ENCODE measurements around the gene CLSTN1.

CLSTN1 gene

DNA sequence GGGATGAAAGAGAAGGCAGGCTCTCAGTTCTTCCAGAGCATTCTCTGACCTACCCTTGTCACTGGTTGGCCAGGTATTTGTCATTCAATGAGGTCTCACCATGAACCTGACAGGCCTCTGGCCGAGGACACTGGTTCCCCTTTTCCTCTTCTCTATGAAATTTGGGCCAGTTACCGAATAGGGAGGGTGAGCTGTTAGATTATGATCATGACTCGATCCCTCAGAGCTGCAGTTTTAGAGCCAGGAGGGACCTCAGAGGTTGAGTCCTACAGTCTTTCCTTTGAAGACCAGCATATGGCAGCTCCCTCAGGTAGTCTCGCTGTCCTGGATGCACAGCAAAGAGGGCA lies 29.5 kb upstream of the CLSTN1 start:
- Histone ChIP-seq H3K9me3 (ENCODE audit: low read length) (peaks cover 13% of the 10 kb centered on the region), H3K9ac (ENCODE audit: low read length) (no peak overlapping the region), H4K20me1 (ENCODE audit: insufficient read depth, low read length) (no peaks in the 10 kb centered on the region), H3K4me1 (ENCODE audit: insufficient read depth, low read length, severe bottlenecking) (peaks cover 39% of the 10 kb centered on the region), H3K36me3 (ENCODE audit: insufficient read depth, low read length) (peaks cover 44% of the 10 kb centered on the region), H3K4me3 (ENCODE audit: low read depth, low read length, poor library complexity, severe bottlenecking) (peak overlapping the region; percentile 70), H3K4me2 (ENCODE audit: low read length) (peak overlapping the region; percentile 81; the same call in 1 of the 2 replicates), H3K27ac (ENCODE audit: low read depth, low read length, poor library complexity, severe bottlenecking) (peak overlapping the region; percentile 100), H3K27me3 (ENCODE audit: insufficient read depth, low read length) (no peaks in the 10 kb centered on the region), H3K79me2 (ENCODE audit: insufficient read depth, low read length) (peaks cover 14% of the 10 kb centered on the region), H3F3A (ENCODE audit: insufficient read depth, low read length) (peaks cover 10% of the 10 kb centered on the region), H3K9me2 (ENCODE audit: low read depth, low read length) (no peaks in the 10 kb centered on the region), H2AFZ (ENCODE audit: low read length) (no peak overlapping the region)
- TF ChIP-seq EZH2 (IDR thresholded peaks at IDR 0.05; ENCODE audit: borderline replicate concordance, low read length) (no peak), CTCF (IDR thresholded peaks at IDR 0.05; ENCODE audit: low read length) (no peak)

DNA sequence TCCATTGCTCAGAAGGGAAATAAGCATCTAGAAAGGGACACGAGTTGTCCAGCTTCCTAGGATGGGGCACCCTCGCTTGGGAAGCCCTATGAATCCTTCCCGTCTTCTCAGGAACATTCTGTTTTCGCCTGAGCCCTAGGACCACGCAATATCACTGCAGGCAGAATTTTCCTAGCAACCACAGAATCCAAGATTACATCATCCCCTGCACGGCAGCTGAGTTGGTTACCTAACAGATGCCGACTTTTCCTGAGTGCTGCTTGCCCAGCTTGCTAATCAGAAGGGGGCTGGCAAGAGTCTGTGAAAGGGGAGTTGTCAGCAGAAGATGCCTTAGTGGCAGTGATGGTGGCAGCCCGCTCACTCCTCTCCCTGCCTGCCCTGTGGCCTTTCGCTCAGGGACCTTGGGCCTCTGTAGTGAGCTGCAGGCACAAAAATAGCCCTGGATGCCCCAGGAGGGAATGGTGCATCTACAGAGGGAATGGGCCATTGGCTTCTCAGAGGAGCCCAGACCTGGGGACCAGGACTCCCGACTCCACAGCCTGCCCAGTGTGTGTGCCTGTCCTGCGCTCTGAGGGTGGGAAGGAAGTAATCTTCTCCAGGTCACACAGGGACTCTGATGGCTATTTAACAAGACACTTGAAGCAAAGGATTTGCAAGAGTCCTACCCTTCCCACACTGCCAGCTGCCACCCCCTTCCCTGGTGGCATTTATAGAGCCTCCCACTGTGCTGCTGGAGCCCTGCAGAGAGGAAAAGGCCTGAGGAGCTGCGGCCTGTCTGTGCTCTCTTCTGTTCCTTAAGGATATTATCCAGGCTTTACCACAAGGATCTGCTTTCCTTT lies 28.9 kb upstream of the CLSTN1 start:
- Histone ChIP-seq H3K9me2 (ENCODE audit: low read depth, low read length) (no peaks in the 10 kb centered on the region), H4K20me1 (ENCODE audit: insufficient read depth, low read length) (no peaks in the 10 kb centered on the region), H3F3A (ENCODE audit: insufficient read depth, low read length) (peaks cover 10% of the 10 kb centered on the region), H2AFZ (ENCODE audit: low read length) (no peak overlapping the region), H3K27me3 (ENCODE audit: insufficient read depth, low read length) (no peaks in the 10 kb centered on the region), H3K4me1 (ENCODE audit: insufficient read depth, low read length, severe bottlenecking) (peaks cover 45% of the 10 kb centered on the region), H3K36me3 (ENCODE audit: insufficient read depth, low read length) (peaks cover 44% of the 10 kb centered on the region), H3K4me2 (ENCODE audit: low read length) (peak overlapping the region; percentile 81), H3K79me2 (ENCODE audit: insufficient read depth, low read length) (peaks cover 14% of the 10 kb centered on the region), H3K9me3 (ENCODE audit: low read length) (peaks cover 13% of the 10 kb centered on the region), H3K9ac (ENCODE audit: low read length) (peak overlapping the region; percentile 90), H3K27ac (ENCODE audit: low read depth, low read length, poor library complexity, severe bottlenecking) (peak overlapping the region; percentile 100), H3K4me3 (ENCODE audit: low read depth, low read length, poor library complexity, severe bottlenecking) (peak overlapping the region; percentile 70)
- TF ChIP-seq EZH2 (IDR thresholded peaks at IDR 0.05; ENCODE audit: borderline replicate concordance, low read length) (no peak), CTCF (IDR thresholded peaks at IDR 0.05; ENCODE audit: low read length) (no peak)

DNA sequence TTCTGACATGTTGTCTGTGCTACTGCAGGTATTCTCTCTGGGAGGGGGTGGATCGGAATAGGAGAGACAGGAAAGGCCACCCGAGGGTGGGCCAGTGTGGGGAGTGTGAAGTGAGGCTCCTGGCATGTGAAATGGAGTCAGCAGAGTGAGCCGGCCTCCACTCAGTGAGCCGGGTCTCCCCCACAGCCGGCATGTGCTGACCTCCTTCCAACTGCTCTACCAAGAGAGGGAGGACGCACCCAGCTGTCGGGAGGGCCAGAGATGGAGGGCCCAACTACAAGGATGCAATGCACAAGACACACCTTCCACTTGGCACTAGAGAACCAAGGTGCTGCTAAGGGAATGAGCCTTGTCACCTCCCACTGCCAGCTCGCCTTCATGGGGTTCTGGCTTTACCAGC lies 28.2 kb upstream of the CLSTN1 start:
- TF ChIP-seq EZH2 (IDR thresholded peaks at IDR 0.05; ENCODE audit: borderline replicate concordance, low read length) (no peak), CTCF (IDR thresholded peaks at IDR 0.05; ENCODE audit: low read length) (no peak)
- Histone ChIP-seq H3K9me2 (ENCODE audit: low read depth, low read length) (no peaks in the 10 kb centered on the region), H3F3A (ENCODE audit: insufficient read depth, low read length) (peaks cover 15% of the 10 kb centered on the region), H2AFZ (ENCODE audit: low read length) (no peak overlapping the region), H3K9ac (ENCODE audit: low read length) (peak overlapping the region; percentile 90), H3K4me3 (ENCODE audit: low read depth, low read length, poor library complexity, severe bottlenecking) (peak overlapping the region; percentile 70), H3K36me3 (ENCODE audit: insufficient read depth, low read length) (peaks cover 44% of the 10 kb centered on the region), H3K4me1 (ENCODE audit: insufficient read depth, low read length, severe bottlenecking) (peaks cover 52% of the 10 kb centered on the region), H3K4me2 (ENCODE audit: low read length) (peak overlapping the region; percentile 81), H3K27ac (ENCODE audit: low read depth, low read length, poor library complexity, severe bottlenecking) (peak overlapping the region; percentile 100), H4K20me1 (ENCODE audit: insufficient read depth, low read length) (no peaks in the 10 kb centered on the region), H3K9me3 (ENCODE audit: low read length) (peaks cover 13% of the 10 kb centered on the region), H3K79me2 (ENCODE audit: insufficient read depth, low read length) (peaks cover 14% of the 10 kb centered on the region), H3K27me3 (ENCODE audit: insufficient read depth, low read length) (no peaks in the 10 kb centered on the region)

All from OCI-LY1 (cell line).